GM19035 (cell line): ENCODE measurements around the gene CNTN4.

Source experiments
- ATAC-seq: cut with Tn5 transposase; IDR thresholded peaks from one replicate; pipeline ENCODE4 v1.9.1; 2021; ENCODE audit not compliant: unreplicated experiment

CNTN4 gene

DNA sequence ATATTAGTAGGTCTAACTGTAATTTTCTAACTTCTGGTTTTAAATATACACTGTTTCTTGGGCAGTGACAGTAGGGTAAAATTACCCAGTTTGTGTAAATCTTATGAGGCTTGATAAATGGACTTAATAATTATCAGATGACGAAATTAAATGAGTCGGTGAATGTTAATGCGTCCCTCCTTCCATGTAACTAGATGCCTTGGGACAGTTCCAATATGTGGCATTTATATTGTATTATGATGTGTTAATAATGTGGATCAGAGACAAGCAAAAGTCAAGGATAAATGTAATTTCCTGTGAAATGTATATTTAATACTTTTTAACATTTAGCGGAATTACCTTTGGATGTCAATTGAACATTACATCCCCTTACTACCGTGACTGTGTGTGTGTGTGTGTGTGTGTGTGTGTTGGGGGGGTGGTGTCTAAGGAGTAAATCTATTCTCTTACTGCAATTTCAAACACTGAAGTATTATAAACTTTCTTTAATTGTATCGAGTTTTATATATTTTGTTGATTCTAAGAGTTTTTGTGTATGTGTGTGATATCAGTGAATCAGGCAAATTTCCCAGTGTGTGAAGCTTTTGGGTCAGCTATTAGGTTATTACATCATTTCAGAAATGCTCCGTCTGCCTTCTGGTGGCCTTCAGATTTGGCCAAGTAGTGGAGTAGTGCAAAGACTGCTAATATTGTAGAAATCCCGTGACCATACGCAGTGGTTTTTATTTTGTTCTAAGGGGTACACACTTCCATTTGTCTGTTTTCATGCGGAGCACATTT, 50.1 kb downstream of the CNTN4 start:
- no peak for ATAC-seq

DNA sequence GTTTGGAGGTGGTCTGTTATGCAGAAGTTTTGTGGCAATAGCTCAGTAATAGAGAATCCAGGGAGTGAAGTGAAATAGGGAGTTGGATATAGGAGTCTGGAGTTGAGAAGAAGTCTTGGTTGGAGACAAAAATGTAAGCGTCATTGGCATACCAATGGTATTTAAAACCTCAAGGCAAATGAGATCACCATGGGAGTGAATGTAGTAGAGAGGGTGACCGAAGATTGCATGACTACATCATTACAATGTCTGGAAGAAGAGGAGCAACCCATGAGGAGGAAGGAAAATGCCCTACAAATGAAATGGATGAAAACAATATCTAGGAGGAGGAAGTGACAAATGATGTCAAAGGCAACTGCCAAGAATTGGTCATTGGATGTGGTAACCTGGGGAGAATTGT, 54.4 kb downstream of the CNTN4 start:
- ATAC-seq: no peak

DNA sequence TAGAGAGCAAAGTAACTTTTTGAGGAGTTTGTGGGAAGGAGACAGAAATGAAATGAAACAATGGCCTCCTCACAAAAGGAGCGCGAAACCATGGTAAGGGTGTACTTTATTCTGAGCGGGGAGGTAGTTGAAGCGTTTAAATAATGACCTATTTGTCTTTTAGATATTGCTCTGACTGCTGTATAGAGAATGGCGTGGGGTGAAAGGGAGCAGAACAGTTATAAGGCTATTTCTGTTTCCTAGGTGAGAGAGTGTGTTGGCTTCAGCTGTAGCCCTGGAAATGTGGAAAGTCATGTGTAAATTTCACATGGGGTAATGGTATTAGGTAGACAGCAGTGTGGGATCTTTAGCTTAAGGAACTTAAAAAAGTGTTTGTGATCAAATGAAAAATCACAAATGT, 54.9 kb downstream of the CNTN4 start:
- ATAC-seq: no peak

DNA sequence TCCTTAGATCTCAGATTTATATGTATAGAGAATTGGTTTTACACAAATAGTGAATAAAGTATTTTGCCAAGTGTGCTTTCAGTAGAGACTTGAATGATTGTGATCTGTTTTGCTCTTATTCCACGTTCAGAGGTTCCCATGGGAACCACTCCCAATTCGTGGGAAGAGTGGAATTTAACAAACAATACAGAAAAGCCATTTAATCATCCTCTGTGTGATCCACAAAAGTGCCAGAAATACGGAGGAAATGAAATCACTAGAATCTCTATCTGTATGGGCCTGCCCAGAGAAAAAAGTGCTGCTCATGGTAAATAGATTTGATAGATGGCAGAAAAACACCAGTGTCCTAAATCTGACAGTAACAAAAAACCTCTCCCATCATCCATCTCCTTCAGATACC, 56.0 kb downstream of the CNTN4 start:
- ATAC-seq: no peak

DNA sequence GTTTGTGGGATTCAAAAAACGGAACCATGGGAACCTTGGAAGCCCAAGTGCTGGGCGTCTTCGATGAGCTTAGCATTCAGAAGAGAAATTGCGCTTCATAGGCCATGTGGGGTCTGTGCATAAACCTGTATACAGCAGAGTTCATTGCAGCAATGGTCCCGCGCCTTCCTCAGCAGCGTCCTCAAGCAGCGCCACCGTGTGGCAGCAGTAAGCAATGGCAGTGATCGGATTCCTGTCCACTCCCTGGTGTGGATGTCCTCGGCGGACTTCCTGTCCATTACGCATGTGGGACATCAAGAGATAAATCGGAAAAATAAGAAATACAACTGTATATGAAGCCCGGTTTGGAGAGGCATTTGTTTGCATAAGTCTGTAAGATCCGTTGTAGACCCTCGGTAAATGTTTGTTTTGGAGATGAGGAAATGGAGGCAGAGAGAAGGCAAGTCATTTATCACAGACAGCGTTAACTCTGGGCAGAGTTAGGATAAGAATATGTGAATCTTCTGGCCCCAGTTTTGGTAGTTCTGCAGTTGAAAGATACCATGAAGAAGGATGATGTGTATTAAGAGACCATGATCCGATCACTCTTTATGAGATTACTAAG, 57.7 kb downstream of the CNTN4 start:
- peak; percentile 68 for ATAC-seq

DNA sequence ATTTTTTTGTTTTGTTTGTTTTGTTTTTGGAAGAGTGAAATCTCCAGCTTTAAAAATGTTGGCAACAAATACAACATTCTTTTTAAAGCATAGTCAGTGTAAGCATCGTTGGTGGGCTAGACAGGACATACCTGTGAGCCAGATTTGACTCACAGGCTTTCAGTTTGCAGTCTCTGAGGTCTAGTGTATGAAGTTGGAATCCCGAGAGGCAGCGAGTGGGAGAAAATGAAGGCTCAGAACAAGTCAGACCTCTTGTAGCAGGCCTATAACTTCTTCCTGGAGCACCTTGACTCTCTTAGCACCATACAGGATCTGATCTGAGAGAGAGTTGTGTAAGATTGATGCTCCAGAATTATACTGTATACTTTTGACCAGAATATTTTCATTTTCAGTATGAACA, 60.2 kb downstream of the CNTN4 start:
- ATAC-seq: no peak

DNA sequence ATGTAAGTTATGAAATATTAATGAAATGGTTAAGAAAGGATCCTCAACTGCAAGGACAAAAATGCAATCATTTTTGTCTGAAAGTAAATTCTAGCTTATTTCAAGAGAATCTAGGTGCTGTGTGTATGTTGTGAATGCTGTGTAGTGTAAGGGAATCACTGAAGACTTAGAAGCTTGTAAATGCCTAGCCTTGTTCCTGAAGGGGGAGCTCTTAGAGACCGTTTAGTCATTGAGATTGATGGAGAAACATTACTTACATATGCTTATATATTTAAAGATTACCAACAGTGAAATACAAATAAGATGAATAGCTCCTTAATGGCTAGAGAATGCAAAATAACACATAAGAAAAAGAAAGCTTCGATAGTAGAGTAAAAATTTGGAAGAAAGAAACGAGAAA, 67.9 kb downstream of the CNTN4 start:
- ATAC-seq: no peak

DNA sequence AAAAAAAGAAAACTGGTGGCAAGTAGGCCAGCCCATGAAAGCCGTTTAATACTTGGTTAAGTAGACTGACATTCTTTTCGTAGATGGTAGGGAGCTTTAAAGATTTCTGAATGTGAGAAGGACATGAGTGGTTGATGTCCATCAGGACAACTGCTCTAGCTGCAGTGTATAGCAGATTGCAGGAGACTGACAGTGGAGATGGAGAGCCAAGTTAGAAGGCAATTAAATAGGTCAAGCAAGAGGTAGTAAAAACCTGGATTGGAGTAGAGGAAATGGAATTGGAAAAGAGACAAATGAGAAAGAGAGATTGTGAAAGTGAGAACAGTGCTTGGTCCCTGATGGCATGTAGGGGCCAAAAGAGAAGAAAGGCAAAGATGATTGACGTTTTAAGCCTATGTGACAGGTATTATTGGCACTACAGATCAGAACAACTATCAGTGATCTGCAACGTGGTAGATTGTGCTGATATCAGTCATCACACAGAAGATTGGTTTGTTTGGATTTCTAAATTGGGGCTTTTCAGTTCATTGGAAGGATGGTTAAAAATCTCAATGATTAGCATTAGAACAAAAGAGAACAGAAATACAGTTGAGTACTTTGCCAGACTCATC, 74.0 kb downstream of the CNTN4 start:
- no peak for ATAC-seq

DNA sequence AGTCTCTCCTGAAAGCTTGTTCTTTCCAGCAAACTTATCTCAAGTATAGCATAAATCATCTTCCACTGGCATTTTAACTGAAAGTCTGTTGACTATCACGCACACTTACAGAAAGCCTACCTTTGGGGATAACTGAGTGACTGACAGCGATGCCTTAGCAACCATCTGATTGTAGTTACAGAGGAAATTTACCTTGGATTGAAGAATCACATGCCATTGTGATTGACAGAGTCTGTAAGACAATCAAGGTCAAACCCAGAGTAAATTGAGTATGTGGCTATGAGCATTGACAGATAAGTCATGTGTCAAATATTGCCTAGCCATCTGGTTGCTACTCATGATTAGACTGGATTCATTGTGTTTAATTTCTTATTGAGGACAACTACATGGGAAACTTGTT, 82.0 kb downstream of the CNTN4 start:
- ATAC-seq: no peak

DNA sequence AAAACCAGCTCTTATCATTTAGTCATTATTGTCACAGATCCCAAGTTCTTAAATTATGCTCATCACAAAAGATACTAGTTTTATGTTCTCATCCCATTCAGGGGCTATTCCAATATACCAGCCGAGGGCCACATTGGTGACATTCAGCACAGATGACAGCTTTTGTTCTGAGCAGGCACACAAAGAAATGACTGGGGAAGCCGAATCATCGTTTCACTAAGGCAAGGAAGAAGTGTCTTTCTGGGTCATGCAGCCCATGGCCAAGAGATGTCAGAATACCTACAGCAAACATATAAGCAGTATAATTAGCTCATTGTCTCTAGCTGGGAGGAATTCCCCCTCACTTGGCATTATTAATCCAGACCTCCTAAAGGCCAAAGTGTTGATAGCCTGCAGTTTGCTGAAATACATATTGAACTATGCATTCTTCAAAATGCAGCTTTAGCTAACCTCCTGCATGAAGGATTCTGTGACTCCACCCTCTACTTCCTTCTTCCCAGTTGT, 100.2 kb downstream of the CNTN4 start:
- ATAC-seq: no peak

DNA sequence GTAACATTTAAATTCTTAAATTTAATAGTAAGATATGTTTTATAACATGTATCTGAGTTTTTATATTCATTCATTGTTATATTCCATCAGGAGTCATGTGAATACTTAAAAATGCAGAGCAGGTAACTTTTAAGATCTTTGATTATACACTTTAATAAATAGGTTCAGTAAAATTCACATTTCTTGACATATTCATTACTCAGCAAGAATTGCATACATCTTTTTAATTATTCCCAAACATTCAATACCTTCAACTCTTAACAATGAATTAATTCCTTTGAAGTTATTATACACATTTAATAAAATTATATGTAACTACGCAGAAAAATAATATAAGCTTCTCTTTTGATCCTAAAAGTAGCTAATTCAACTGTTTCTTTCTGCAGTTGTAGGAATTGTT, 105.4 kb downstream of the CNTN4 start:
- no peak for ATAC-seq

DNA sequence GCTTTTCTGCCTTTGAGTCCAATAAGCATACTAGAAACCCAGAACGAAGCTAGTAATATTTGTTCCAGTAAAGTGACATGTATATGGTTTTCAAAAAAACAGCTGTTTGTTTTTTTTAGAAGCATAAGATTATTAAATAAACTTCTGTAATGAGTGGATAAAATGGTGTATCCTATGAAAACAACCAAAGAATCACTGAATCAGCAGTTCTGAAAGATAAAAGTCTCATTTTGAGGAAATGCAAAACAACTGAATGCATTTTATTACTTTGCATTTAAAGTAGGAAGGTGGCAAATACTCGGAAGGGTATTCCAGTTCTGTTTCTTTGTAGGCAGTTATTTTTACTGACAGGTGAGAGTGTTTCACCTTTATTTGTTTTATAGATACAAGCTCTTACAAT, 107.0 kb downstream of the CNTN4 start:
- ATAC-seq: no peak

DNA sequence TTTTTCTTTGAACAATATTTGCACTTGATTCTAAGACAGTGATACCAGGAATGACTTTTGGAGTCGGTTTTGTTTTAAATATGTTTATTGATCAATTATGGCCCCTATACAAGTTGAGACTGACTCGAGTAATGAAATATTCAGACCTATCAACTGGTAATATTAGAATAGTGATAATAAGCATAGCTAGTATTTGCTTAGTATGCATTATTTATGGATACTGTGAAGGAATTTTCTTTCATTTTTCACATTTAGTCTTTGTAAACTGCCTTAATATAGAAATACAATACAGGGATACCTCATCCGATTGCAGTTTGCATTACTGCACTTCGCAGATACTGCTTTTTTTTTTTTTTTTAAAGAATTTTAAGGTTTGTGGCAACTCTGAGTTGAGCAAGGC, 107.9 kb downstream of the CNTN4 start:
- ATAC-seq: no peak

DNA sequence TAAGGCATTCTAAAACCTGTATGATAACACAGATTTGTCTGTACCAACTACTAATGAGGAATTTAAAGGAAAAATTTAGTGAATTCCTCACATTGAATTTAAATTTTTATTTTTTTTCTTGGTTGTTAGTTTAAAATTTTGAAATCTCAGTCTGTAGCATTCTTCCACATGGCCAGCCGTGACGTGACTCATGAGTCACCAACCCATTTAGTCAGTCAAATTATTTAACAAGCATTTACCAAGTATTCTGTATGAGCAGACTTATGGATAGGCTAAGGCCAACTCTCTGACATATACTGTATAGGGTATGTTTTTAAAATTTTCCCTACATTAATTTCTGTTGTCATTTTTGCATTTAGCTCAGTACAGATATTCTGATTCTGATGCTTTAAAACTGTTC, 112.9 kb downstream of the CNTN4 start:
- ATAC-seq: no peak

DNA sequence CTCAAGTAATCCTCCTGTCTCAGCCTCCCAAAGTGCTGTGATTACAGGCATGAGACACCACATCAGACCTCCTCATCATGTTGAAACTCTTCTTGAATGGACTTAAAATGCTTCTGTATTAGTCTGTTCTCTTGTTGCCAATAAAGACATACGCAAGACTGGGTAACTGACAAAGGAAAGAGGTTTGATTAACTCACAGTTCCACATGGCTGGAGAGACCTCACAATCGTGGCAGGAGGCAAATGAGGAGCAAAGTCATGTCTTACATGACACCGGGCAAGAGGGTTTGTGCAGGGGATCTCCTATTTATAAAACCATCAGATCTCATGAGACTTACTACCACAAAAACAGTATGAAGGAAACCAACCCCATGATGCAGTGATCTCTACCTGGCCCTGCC, 113.5 kb downstream of the CNTN4 start:
- no peak for ATAC-seq

DNA sequence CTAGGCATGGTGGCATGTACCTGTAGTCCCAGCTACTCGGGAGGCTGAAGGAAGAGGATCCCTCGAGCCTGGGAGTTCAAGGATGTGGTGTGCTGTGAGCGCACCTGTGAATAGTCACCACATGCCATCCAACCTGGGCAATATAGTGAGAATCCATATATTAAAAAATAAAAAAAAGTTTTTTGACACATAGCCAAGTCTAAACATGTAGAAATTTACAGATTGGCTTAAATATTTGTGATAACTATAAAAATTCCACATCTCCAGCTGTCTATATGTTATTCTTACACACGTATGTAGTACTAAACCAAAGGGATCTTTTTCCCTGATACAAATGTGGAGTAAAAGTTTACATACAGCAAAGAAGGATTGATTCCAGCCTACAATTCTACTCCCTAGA, 119.7 kb downstream of the CNTN4 start:
- ATAC-seq: no peak

DNA sequence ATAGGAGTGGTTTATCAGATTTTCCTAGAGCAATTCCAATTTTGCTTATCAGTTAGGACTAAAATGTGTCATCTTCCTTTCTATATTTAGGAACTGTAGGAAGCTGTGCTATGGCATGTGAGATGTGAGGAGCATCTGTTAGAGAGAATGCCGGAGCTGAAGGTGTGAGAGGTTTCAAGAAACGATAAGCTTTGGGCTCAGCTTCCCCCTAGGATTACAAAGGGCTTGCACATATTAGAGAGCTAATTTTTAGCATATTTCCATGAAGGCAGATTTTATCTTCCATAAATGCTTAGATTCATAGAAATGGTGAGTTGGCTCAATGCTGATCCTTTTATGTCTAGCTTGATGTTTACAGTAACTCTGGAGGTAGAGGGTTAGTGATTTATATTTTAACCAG, 120.2 kb downstream of the CNTN4 start:
- ATAC-seq: no peak

DNA sequence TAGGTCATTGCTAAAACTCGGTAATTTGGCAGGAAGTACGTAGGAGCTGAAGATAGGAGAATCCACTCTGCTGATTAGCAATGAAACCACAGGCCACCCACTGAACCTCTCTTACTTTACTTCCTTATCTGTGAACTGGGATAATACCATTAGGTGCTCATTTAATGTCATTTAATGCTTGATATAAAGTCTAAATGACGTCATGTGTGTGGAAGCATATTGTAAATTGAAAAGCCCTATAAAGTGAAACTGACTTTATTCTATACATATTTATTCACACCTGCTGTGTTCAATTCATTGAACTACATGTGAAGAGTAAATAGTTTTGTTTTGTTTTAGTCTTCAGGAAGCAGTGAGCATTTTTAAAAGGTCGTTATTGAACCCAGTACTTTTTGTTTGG, 137.5 kb downstream of the CNTN4 start:
- no peak for ATAC-seq

DNA sequence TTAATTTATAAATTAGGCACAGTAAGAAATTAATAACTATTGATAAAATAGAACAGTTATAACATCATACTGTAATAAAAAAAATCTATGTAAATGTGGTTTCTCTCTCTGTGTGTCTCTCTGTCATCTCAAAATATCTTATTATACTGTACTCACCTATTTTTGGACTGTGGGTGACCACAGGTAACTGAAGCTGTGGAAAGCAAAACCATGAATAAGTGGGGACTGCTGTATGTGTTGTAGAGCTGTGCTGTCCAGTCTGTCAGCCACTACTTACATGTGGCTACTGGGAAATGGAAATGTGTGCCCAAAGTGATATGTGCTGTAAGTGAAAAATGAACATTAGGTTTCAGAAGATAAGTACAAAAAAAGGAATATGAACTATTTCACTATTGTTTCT, 145.5 kb downstream of the CNTN4 start:
- ATAC-seq: no peak

DNA sequence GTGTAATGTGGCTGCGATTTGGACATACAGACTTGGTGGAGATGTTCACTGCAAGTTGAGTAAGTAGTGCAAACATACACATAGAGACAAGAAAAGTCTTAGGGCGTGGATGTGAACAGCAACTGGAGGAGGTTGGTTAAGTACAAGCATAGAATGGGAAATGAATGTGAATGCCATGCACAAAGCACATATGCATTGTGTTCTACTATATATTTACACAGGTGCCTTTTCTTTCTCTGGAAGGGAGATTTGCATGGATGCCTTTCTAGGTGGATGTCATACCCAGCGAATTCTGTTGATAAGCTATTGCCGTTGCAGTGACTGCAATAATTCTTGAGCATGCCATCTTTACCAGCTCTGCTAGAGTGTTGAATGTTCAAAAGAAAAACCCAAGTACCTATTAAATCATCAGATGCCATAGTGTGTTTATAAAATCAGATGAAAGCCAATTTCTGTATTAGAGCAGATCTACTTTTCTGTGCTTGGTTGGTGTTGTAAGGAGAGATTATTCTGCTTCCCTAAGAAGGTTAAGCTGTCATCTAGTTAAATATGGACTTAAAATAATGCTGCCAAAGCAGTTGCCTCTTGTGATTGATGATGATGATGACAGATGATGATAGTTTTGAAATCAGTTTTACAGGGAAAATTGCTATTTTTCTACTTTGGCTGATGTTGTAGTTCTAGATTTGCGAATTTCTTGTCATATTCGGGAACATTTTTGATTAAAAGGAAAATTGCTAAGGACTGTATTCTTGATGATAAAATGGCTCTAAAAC, 148.4 kb downstream of the CNTN4 start:
- ATAC-seq: no peak

DNA sequence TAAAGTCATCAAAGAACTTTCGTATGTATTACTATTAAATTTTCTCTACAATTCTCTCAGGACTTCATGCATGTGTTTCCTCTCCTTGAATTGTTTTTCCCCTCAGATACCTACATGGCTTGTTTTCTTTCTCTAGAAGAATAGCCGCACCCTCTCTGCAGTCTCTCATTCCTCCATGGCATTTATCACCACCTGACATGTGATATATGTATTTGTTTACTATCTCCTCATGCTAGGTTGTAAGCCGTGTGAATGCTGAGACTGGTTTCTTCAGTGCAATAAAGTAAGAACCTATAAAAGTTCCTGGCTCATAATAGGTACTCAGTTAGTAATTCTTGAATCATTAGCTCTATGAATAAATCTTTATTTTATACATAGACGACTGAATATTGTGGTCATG, 149.2 kb downstream of the CNTN4 start:
- no peak for ATAC-seq

DNA sequence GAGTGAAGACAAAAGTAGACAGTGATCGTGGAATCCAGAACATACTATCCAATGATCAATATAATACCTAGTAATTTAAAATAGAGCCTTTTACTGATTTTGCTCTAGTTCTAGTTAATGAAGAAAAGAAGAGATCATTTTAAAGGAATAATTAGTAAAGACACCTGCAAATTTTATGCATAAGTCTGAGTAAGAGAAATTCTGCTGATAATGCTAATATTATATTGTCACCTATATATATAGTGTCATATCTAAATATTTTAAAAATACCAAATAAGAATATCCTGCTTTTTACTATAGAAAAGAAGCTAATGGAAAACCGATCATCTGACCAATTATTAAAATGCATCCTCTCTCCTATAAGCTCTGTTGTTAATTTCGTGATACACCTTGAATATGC, 152.1 kb downstream of the CNTN4 start:
- no peak for ATAC-seq
